Posterior vena cava (tissue), 2 donors: ENCODE data around the gene OR4E1. TPM values are rescaled to one million over a fixed set of nuclear protein-coding genes. Genes with fewer than 3 reads are reported as not detected.
"Not testable (repeated sequence)": the region's sequence is repeated elsewhere in the genome, so short reads cannot be mapped to it uniquely, and the experiment has no call there.

ENCODE experiments used
- DNase-seq: peaks from one replicate; pipeline ENCODE4 v3.0.0-alpha.2; 2020; ENCODE audit warnings: low spot score
- intact Hi-C, 2 donors: fragments of 100-400 bp; cut with DNase I; formaldehyde crosslinking; loops; one replicate each; pipeline versions ENCODE4 v1.14.1 to v1.14.2; 2022 to 2023
- total RNA-seq, 2 donors: library from RNA; stranded (reverse); fragmentation: NEBNext Ultra II Directional; extraction: Animal tissue kit (Norgen Biotek cat#: 25700); gene quantifications; one replicate each; pipeline ENCODE4 v1.2.1, GENCODE V29; 2021
- donor health status: DM: yes; HTN: yes; CAD: no.
- donor health status: DM: yes; HTN: yes; CAD: no.

Gene OR4E1
- total RNA-seq, 2 donors from 2014 or later = not detected

DNA sequence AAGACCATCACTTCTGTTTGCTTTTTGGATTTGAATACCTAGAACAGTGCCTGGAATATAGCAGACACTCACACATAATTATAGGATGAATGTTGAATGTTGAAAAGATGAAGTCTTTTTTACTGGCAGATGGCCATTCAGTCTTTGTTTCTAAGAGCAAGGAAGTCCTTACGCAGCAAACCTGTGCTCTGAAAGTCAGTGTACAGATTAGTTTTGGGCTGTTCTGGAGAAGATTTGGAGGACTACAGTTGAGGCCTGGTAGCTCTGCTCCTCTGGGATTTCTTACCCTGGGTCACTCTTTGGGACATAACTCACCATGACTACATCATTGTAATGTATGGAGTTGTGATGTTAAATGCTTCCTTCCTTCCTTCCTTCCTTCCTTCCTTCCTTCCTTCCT lies 16.6 kb downstream of the OR4E1 start:
- DNase-seq = no peak
- intact Hi-C loops = no loop called here

DNA sequence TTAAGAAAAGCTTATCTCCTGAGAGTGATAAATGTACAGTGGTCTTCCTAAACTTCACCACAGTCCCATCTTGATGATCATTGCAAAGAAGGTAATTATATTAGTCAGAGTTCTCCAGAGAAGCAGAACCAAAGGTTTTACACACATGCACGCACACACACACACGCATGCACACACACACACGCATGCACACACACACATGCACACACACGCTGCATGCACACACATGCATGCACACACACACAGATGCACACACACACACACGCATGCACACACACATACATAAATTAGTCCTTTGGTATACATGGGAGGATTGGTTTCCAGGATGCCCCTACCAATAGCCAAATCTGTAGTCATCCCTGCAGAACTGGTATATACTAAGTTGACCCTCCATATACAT lies 19.4 kb downstream of the OR4E1 start:
- no peak for DNase-seq
- intact Hi-C loops = no loop called here

DNA sequence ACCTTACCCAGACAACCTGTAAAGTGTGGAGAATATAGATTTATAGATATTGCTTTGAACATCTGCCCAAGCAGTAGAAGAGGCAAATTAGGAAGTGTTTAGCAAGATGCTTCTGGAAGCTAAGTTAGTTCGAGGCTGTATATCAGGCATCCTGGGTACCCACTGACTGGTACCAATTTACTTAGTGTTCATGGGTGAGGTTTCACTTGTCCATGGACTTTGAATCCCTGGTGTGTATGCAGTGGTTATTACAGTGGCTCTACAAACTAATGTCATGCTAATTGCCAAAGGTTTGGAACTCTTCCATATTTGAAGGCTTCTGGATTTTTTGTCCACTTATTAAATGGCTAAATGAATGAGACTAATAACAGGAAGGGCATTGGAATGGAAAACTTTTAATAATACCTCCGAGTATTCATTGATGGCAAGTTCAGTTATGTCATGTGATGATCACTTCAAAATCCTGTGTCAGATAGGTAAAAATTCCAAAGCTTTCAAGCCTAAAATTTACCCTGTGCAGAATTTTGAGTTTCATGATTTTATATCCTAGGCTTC lies 20.2 kb downstream of the OR4E1 start, which contains the start of gene OR4E2:
TSS of gene OR4E2 (plus strand) at position 505 of the 555 bp plus-strand sequence. CDS start 11,248 bp downstream, outside the sequence.
- intact Hi-C loops = no loop called here
- no peak for DNase-seq

DNA sequence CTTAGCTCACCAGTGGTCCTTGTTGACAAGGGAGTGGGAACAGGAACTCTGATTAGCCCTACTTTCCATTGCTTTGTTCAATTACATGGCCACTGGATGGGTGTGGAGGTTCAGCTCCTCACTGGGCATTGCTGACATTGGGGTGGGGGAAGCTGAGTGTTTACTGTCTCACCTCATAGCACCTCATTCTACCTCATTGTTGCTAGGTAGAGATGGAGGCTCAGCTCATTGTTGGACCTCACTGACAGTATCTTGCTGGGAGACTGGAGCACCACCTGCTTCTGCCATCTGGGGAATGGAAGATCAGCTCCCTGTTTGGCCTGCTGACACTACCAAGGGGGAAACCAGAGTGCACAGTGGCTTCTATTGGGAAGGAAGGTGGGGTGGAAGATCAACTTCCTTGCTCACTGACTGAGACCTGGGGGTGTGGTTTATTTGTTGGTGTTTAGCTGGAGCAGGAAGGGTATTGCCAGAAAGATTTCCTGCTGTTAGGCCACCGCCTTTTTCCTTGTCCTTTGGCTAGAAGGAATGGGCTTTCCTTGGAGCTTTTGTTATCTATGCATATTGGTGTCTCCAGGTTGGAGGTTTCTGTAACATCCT lies 21.3 kb downstream of the OR4E1 start:
- intact Hi-C loops = no loop called here
- DNase-seq = no peak

DNA sequence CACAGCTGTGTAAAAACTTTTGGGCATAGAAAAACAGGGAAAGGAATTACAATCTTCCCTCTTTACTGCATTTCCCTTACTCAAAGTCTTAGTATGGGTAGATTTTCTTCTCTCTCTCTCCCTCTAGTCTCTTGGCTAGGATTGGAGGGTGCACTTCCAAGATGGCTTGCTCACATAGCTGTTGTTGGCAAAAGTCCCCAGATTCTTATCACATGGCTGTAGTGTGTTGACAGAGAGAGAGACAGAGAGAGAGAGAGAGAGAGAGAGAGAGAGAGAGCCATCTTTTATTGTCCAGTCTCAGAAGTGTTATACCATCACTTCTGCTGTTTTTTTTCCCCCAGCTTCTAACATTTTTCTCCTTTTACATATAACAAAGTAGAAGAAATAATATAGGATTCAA lies 26.2 kb downstream of the OR4E1 start:
- intact Hi-C loops = no loop called here
- no peak for DNase-seq

- no peak for DNase-seq
- intact Hi-C loops = no loop called here
These were observed 30.2 kb downstream of the OR4E1 start for GRCh38 chr14:21643407-21643806.

GRCh38 chr14:21642683-21643082 lies 30.9 kb downstream of the OR4E1 start:
- no peak for DNase-seq
- intact Hi-C loops = no loop called here

DNA sequence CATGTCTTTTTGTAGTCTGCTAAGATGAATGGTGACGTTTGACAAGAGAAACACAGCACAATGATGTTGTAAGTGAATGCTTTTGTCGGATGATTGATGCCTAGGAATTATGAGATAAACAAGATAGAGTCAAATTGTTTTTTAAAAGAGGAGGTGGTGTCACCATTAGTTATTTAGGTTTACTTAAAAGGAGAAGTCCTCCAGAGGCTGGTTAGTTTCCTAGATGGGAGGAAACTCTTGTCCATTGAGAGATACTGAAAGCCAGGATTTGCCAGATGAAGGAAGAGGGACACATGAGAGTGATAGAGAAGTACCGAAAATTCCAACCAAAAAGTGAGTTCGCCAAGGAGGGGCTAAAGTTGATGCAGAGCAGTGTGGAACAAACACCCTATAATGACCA lies 38.8 kb downstream of the OR4E1 start, which contains the start of gene OR10G2:
TSS of gene OR10G2 (minus strand) at position 101 of the 400 bp plus-strand sequence. CDS start at position 3, 98 bp downstream.
- no peak for DNase-seq
- intact Hi-C loops = no loop called here

DNA sequence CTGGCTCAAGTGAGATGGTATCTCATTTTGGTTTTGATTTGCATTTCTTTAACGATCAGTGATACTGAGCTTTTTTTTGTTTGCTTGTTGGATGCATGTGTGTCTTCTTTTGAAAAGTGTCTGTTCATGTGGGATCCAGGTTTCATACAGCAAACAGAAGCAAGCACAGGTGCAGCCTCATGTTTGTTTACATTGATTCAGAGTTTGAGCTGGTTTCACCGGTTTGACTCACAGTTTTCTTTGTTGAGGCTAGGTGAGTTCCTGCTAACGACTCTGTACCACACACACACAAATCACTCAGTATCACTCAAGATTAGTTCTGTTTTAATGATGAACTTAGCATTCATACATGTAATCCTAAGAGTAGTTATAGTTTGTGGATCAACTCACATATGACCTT lies 42.5 kb downstream of the OR4E1 start:
- no peak for DNase-seq
- intact Hi-C loops = no loop called here

GRCh38 chr14:21630503-21630902 lies 43.1 kb downstream of the OR4E1 start:
- DNase-seq, intact Hi-C loops: not testable (repeated sequence)

DNA sequence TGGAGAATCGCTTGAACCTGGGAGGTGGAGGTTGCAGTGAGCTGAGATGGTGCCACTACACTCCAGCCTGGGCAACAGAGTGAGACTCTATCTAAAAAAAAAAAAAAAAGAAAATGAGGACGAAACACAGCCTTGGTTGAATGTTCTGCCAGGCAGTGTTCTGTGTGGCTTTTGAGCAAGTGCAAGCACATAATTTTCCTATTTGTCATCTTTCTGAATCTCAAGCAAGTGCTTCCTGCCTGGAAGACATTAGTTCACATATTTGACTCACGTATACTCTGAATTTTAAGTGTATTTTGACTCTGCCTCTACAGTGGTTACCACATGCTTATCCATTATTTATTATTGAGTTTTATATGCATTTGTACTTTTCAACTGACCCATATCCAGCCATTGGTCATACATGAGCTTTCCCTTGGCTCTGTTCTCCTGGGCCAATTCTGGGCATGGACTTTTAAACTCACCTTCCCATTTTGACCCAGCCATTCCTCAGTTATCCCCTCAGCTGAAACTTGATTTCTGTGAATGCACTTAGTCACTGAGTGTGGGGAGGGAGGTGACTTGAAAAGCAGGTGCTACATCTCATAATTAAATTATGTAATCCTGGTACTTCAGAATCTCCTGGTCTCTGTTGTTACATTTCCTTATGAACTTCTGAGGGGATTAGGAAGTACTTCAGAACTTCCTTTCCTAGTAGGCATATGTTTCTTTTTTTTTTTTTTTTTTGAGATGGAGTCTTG lies 47.0 kb downstream of the OR4E1 start:
- no peak for DNase-seq
- intact Hi-C loops = no loop called here

Other genes starting within 250 kb of the OR4E1 start
- gene CHD8, start 217.7 kb downstream of the OR4E1 start, total RNA-seq = 10 to 100 TPM; 49.7 to 56.3 TPM
- gene RAB2B, start 196.9 kb downstream of the OR4E1 start, total RNA-seq = 10 to 100 TPM; 29.2 to 32.3 TPM
- 10 to 100 TPM; 56.1 to 67.3 TPM for gene TOX4, start 196.6 kb downstream of the OR4E1 start, total RNA-seq
- gene METTL3, start 162.5 kb downstream of the OR4E1 start, total RNA-seq = 10 to 100 TPM; 26.4 to 29.0 TPM
- gene SALL2, start 147.5 kb downstream of the OR4E1 start, total RNA-seq = 1 to 10 TPM; 6.2 to 7.1 TPM
- not detected for gene OR10G3, start 93.7 kb downstream of the OR4E1 start, total RNA-seq
- not detected for gene OR10G2, start 38.9 kb downstream of the OR4E1 start, total RNA-seq
- gene OR4E2, start 20.0 kb downstream of the OR4E1 start, total RNA-seq = not detected